Upper lobe of left lung (tissue), 6 donors: ENCODE measurements around the gene MLF1. TPM values are rescaled to one million over a fixed set of nuclear protein-coding genes. Genes with fewer than 3 reads are reported as not detected.
A peak's percentile ranks its signal among the peaks of the same experiment; 100 is the strongest.

Experiments used
- ATAC-seq, 2 donors: fragments of 200-7000 bp; cut with Tn5 transposase; one replicate each; pipeline ENCODE4 v1.9.1; 2022; ENCODE audit warnings: mild to moderate bottlenecking in 2 of 2, moderate library complexity in 2 of 2; ENCODE audit not compliant: low FRiP score in 2 of 2
- DNase-seq, 2 donors: peaks; one replicate each; pipeline ENCODE4 v3.0.0-alpha.2; 2019 to 2020
- H3K27ac ChIP-seq, 4 donors: fragments of 200-600 bp; sonication (generic); one replicate each; pipeline ENCODE4 v1.5.1; 2016 to 2019
- H3K27me3 ChIP-seq, 4 donors: fragments of 200-600 bp; sonication (generic); one replicate each; pipeline ENCODE4 v1.5.1; 2017 to 2019
- H3K36me3 ChIP-seq, 4 donors: fragments of 200-600 bp; sonication (generic); one replicate each; pipeline ENCODE4 v1.5.1; 2016 to 2019
- H3K4me1 ChIP-seq, 4 donors: fragments of 200-600 bp; sonication (generic); one replicate each; pipeline ENCODE4 v1.5.1; 2018 to 2019
- H3K4me3 ChIP-seq, 4 donors: fragments of 200-600 bp; sonication (generic); one replicate each; pipeline ENCODE4 v1.5.1; 2017 to 2019; ENCODE audit warnings: mild to moderate bottlenecking in 2 of 4, moderate library complexity in 1 of 4
- H3K9me3 ChIP-seq, 4 donors: fragments of 200-600 bp; sonication (generic); one replicate each; pipeline ENCODE4 v1.5.1; 2018 to 2019
- EP300 ChIP-seq, 4 donors: sonication (generic); formaldehyde crosslinking; IDR thresholded peaks; one replicate each; pipeline ENCODE4 v1.5.1; 2017; ENCODE audit warnings: antibody characterized with exemption in 4 of 4, control low read depth in 2 of 4
- POLR2A ChIP-seq, 4 donors: fragments of 450-650 bp; IDR thresholded peaks; one replicate each; pipeline ENCODE4 v1.5.1; 2016 to 2017; ENCODE audit warnings: antibody characterized with exemption in 4 of 4, mild to moderate bottlenecking in 2 of 4
- POLR2AphosphoS5 ChIP-seq, 2 donors: sonication (generic); formaldehyde crosslinking; IDR thresholded peaks; one replicate each; pipeline ENCODE4 v1.5.1; 2017; ENCODE audit warnings: antibody characterized with exemption in 2 of 2
- WGBS, 2 donors: methylation state at CpG; one replicate each; pipeline ENCODE4 v1.1.5; 2017 to 2018; 5-methylcytosine and 5-hydroxymethylcytosine counted together
- total RNA-seq, 6 donors: library from RNA; depleted of rRNA in 4 of 6; stranded (reverse); fragments of >200 nt in 4 of 6; gene quantifications; one replicate each; pipeline versions ENCODE4 v1.1.0 to v1.2.1, GENCODE V29; 2016 to 2021
- TF ChIP-seq, protein P1 (sequence below), 6 experiments: fragments of 450-650 bp in 4 of 6; fragments of 200-600 bp in 2 of 6; sonication (generic) in 2 of 6; IDR thresholded peaks; one replicate each; pipeline ENCODE4 v1.5.1; 2016 to 2019; ENCODE audit warnings: antibody characterized with exemption in 6 of 6
- donor health status: DM: no; HTN: no; CAD: no; lungs with moderate emphysema.
- donor health status: DM: no; HTN: yes; CAD: no; lungs with severe emphysema.

MLF1 gene
- total RNA-seq, 6 donors from 2014 or later, result 2.1 to 24.0 (median 9.7) TPM

DNA sequence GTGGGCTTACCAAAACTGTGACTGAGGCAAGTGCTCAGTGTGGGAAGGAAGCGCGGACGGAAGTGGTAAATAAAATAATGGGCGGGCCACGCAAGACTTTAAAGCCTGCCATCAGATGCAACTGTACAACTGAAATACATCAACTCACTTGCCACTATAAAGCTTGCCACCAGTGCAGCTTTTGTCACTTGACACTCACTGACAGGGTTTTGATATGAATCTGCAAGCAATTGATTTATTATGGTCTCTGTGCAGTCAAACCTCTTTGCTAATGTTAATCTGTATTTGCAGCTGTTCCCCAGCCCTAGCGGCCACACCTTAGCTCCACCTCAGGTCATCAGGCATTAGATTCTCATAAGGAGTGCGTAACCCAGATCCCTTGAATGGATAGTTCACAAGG, 71.0 kb downstream of the MLF1 start:
- Histone ChIP-seq H3K27me3 (no peaks in the 10 kb centered on the region), H3K4me1 (peaks cover 13 to 22% (median 20%) of the 10 kb centered on the region in 4 donors), H3K9me3 (no peaks in the 10 kb centered on the region), H3K36me3 (peaks cover 0 to 11% (median 0%) of the 10 kb centered on the region in 4 donors), H3K4me3 (no peak overlapping the region), H3K27ac (peak overlapping the region in 1 of 4 donors; percentile 26)
- TF ChIP-seq EP300 (IDR thresholded peaks at IDR 0.05) (no peak), POLR2AphosphoS5 (IDR thresholded peaks at IDR 0.05) (no peak), POLR2A (IDR thresholded peaks at IDR 0.05) (no peak)
- TF ChIP-seq, protein P1, sequence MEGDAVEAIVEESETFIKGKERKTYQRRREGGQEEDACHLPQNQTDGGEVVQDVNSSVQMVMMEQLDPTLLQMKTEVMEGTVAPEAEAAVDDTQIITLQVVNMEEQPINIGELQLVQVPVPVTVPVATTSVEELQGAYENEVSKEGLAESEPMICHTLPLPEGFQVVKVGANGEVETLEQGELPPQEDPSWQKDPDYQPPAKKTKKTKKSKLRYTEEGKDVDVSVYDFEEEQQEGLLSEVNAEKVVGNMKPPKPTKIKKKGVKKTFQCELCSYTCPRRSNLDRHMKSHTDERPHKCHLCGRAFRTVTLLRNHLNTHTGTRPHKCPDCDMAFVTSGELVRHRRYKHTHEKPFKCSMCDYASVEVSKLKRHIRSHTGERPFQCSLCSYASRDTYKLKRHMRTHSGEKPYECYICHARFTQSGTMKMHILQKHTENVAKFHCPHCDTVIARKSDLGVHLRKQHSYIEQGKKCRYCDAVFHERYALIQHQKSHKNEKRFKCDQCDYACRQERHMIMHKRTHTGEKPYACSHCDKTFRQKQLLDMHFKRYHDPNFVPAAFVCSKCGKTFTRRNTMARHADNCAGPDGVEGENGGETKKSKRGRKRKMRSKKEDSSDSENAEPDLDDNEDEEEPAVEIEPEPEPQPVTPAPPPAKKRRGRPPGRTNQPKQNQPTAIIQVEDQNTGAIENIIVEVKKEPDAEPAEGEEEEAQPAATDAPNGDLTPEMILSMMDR (IDR thresholded peaks at IDR 0.05), result no peak
- WGBS, 2 donors, result 81 to 84% methylated on average over 7 of the region's 7 CpGs
- DNase-seq, result no peak
- no peak for ATAC-seq

DNA sequence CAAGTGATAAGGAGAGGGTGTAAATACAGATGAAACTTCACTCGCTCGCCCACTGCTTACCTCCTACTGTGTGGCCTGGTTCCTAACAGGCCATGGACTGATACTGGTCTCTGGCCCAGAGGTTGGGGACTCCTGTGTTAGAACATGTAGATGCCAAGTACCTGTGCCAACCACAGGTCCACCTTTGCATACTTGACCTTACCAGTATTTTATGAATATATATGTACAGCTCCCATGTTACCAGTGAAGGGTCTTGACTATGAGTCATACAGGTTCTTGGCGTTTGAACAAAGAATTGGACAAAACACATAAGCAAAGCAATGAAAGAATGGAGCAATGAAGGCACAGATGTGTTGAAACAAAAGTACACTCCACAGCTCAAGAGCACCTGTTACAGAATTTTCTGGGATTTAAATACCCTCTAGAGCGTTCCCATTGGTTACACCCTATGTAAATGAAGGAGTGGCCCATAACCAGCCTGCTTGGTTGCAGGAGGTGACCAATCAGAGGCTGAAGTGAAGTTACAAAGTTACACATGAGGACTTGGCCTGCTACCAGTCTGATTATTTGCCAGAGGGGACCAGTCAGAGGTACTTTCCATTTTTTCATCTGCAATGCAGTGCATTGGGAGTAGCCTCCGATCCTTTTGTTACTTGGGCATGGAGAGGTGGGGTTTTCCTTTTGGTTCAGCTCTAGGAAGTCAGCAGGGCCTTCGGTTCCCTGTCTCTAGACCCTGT, 71.6 kb downstream of the MLF1 start:
- Histone ChIP-seq H3K9me3 (no peaks in the 10 kb centered on the region), H3K36me3 (peaks cover 0 to 15% (median 0%) of the 10 kb centered on the region in 4 donors), H3K27me3 (no peaks in the 10 kb centered on the region), H3K27ac (peak overlapping the region in 3 of 4 donors; percentile 26 to 44 (median 38)), H3K4me3 (no peak overlapping the region), H3K4me1 (peaks cover 13 to 22% (median 20%) of the 10 kb centered on the region in 4 donors)
- TF ChIP-seq EP300 (IDR thresholded peaks at IDR 0.05) (peak in 1 of 4 donors; percentile 32), POLR2AphosphoS5 (IDR thresholded peaks at IDR 0.05) (no peak), POLR2A (IDR thresholded peaks at IDR 0.05) (no peak)
- TF ChIP-seq, protein P1 (IDR thresholded peaks at IDR 0.05), result no peak
- DNase-seq (peak in 1 of 2 donors; percentile 75), ATAC-seq (peak; percentile 14 to 78)
- 62 to 78% methylated on average over 6 of the region's 6 CpGs for WGBS, 2 donors

DNA sequence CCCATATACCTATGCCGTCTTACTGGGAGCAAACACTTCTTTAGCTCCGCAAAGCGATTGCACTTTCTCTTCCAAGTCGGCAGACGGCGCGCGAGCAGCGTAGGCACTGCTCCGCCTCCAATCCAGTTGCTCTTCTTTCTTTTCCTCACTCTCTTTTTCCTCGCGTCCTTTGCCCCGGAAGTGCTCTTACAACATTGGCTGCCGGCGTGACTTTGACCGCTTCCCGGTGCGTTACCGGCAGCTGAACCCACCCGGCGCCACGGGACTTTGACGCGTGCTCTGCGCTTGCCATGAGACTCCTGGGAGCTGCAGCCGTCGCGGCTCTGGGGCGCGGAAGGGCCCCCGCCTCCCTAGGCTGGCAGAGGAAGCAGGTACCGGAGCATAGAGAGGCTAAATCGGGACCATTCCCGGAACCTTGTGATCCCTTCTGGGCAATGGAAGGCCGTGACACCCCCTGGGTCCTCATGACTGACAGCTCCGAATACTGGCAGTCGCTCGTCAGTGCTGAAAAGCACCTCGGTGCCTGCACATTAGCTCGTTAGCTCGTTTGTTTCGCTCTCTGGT, 73.4 kb downstream of the MLF1 start, which contains the start of gene GFM1:
Gene GFM1 (plus strand): TSS at position 183 of the 564 bp plus-strand sequence. CDS start 108 bp downstream, at position 291.
- peak within 1 kb of the TSS; percentile 70 to 91 (median 79) for H3K4me3 ChIP-seq
- no peaks in the 10 kb centered on the region for H3K9me3 ChIP-seq
- DNase-seq, result peak; percentile 92 to 97
- H3K27me3 ChIP-seq, result no peaks in the 10 kb centered on the region
- TF ChIP-seq, protein P1 (IDR thresholded peaks at IDR 0.05), result peak; percentile 66 to 92 (median 78)
- TF ChIP-seq POLR2A (IDR thresholded peaks at IDR 0.05), result peak in 3 of 4 donors; percentile 26 to 77 (median 72)
- TF ChIP-seq POLR2AphosphoS5 (IDR thresholded peaks at IDR 0.05), result peak; percentile 85 to 92
- TF ChIP-seq EP300 (IDR thresholded peaks at IDR 0.05), result peak in 1 of 4 donors; percentile 31
- peak; percentile 97 to 98 for ATAC-seq
- H3K36me3 ChIP-seq, result peaks cover 0 to 21% (median 0%) of the 10 kb centered on the region in 4 donors
- peaks cover 13 to 25% (median 21%) of the 10 kb centered on the region in 4 donors for H3K4me1 ChIP-seq
- WGBS, 2 donors, result 0% methylated on average over 26 to 42 of the region's 42 CpGs
- peak within 1 kb of the TSS; percentile 85 to 93 (median 89) for H3K27ac ChIP-seq

GRCh38 chr3:158649791-158650190, 78.8 kb downstream of the MLF1 start:
- 68 to 71% methylated on average over 4 of the region's 4 CpGs for WGBS, 2 donors
- no peak for DNase-seq
- H3K27ac ChIP-seq, result peak overlapping the region in 1 of 4 donors; percentile 4

GRCh38 chr3:158651192-158651591, 80.2 kb downstream of the MLF1 start:
- Histone ChIP-seq H3K27me3 (no peaks in the 10 kb centered on the region), H3K36me3 (peaks cover 3 to 75% (median 30%) of the 10 kb centered on the region in 4 donors), H3K4me1 (peaks cover 0 to 14% (median 7%) of the 10 kb centered on the region in 4 donors), H3K27ac (no peak overlapping the region), H3K9me3 (no peaks in the 10 kb centered on the region), H3K4me3 (no peak overlapping the region)
- TF ChIP-seq POLR2A (IDR thresholded peaks at IDR 0.05) (no peak), EP300 (IDR thresholded peaks at IDR 0.05) (no peak), POLR2AphosphoS5 (IDR thresholded peaks at IDR 0.05) (no peak)
- TF ChIP-seq, protein P1 (IDR thresholded peaks at IDR 0.05), result no peak
- 95% methylated on average over 2 of the region's 2 CpGs for WGBS, 2 donors
- no peak for DNase-seq
- no peak for ATAC-seq

More at GRCh38 chr3:158649791-158650190, 78.8 kb downstream of the MLF1 start:
- ATAC-seq, result no peak
- Histone ChIP-seq H3K36me3 (peaks cover 3 to 64% (median 20%) of the 10 kb centered on the region in 4 donors), H3K4me3 (no peak overlapping the region), H3K27me3 (no peaks in the 10 kb centered on the region), H3K9me3 (no peaks in the 10 kb centered on the region), H3K4me1 (peaks cover 8 to 28% (median 19%) of the 10 kb centered on the region in 4 donors)
- TF ChIP-seq EP300 (IDR thresholded peaks at IDR 0.05) (no peak), POLR2A (IDR thresholded peaks at IDR 0.05) (no peak)
